Measurements from ENCODE around the gene DHRS4L2. TPM values are rescaled to one million over a fixed set of nuclear protein-coding genes. Genes with fewer than 3 reads are reported as not detected.

DHRS4L2 gene
- total RNA-seq, 1 donor = 8.3 TPM

Other genes starting within 250 kb of the DHRS4L2 start
- gene DHRS4, start 35.2 kb upstream of the DHRS4L2 start, total RNA-seq (ENCODE audit: low replicate concordance) = 21.4 and 58.4 TPM in 2 replicates
- not detected in 2 replicates for gene CARMIL3, start 63.1 kb downstream of the DHRS4L2 start, total RNA-seq (ENCODE audit: low replicate concordance)
- not detected in 2 replicates for gene CPNE6, start 82.6 kb downstream of the DHRS4L2 start, total RNA-seq (ENCODE audit: low replicate concordance)
- 20.1 and 36.5 TPM in 2 replicates for gene PCK2, start 105.4 kb downstream of the DHRS4L2 start, total RNA-seq (ENCODE audit: low replicate concordance)
- gene DCAF11, start 125.8 kb downstream of the DHRS4L2 start, total RNA-seq (ENCODE audit: low replicate concordance) = 44.6 and 85.3 TPM in 2 replicates
- gene NRL, start 126.0 kb downstream of the DHRS4L2 start, total RNA-seq (ENCODE audit: low replicate concordance) = 0.90 and 4.1 TPM in 2 replicates
- 0.18 TPM in 1 of 2 replicates, not detected in the other for gene FITM1, start 141.7 kb downstream of the DHRS4L2 start, total RNA-seq (ENCODE audit: low replicate concordance)
- 84.8 and 117 TPM in 2 replicates for gene PSME1, start 147.3 kb downstream of the DHRS4L2 start, total RNA-seq (ENCODE audit: low replicate concordance)
- gene EMC9, start 152.7 kb downstream of the DHRS4L2 start, total RNA-seq (ENCODE audit: low replicate concordance) = 3.8 and 11.9 TPM in 2 replicates
- gene PSME2, start 157.7 kb downstream of the DHRS4L2 start, total RNA-seq (ENCODE audit: low replicate concordance) = 33.4 and 78.3 TPM in 2 replicates
- gene RNF31, start 158.6 kb downstream of the DHRS4L2 start, total RNA-seq (ENCODE audit: low replicate concordance) = 51.1 and 165 TPM in 2 replicates
- 43.8 and 63.1 TPM in 2 replicates for gene IRF9, start 172.3 kb downstream of the DHRS4L2 start, total RNA-seq (ENCODE audit: low replicate concordance)
- 1.9 and 4.2 TPM in 2 replicates for gene REC8, start 183.2 kb downstream of the DHRS4L2 start, total RNA-seq (ENCODE audit: low replicate concordance)
- 44.0 and 52.0 TPM in 2 replicates for gene IPO4, start 199.9 kb downstream of the DHRS4L2 start, total RNA-seq (ENCODE audit: low replicate concordance)
- gene TM9SF1, start 206.5 kb downstream of the DHRS4L2 start, total RNA-seq (ENCODE audit: low replicate concordance) = 50.9 and 73.9 TPM in 2 replicates
- gene TSSK4, start 216.8 kb downstream of the DHRS4L2 start, total RNA-seq (ENCODE audit: low replicate concordance) = 0.27 TPM in 1 of 2 replicates, not detected in the other
- 70.7 and 159 TPM in 2 replicates for gene CHMP4A, start 224.6 kb downstream of the DHRS4L2 start, total RNA-seq (ENCODE audit: low replicate concordance)
- 11.8 and 23.2 TPM in 2 replicates for gene MDP1, start 227.1 kb downstream of the DHRS4L2 start, total RNA-seq (ENCODE audit: low replicate concordance)
- gene NEDD8, start 243.4 kb downstream of the DHRS4L2 start, total RNA-seq (ENCODE audit: low replicate concordance) = 38.8 and 136 TPM in 2 replicates
- gene GMPR2, start 244.0 kb downstream of the DHRS4L2 start, total RNA-seq (ENCODE audit: low replicate concordance) = 53.6 and 207 TPM in 2 replicates